Activated gamma-delta T cell treated with Interleukin-2 at 50 U/mL for 16 hours (primary cell): ENCODE data around the gene HIVEP2.
A peak's percentile ranks its signal among the peaks of the same experiment; 100 is the strongest.

ENCODE experiments used
- DNase-seq: peaks from one replicate; pipeline ENCODE4 v3.0.0-alpha.2; 2020

HIVEP2 gene

GRCh38 chr6:142765306-142765705 lies 179.7 kb downstream of the HIVEP2 start:
- no peak for DNase-seq

GRCh38 chr6:142764311-142764710 lies 180.7 kb downstream of the HIVEP2 start:
- no peak for DNase-seq

DNA sequence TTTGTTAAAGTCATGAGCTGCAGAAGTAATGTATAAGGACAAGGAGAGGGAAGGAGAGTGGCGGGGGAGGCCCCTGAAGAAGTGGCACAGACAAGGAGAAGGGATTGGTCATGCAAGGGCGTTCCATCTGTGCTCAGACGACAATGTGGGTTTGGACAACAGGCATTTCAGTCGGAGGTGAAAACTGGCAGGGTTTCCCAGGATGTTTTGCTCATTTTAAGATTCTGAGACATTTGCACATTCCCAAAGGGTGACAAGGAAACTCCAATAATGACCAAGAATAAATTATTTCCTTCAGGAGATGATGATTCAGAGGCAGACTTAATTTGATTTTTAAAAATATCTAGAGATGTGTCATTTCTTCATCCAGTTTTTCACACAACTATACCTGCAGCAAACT lies 181.8 kb downstream of the HIVEP2 start:
- no peak for DNase-seq

DNA sequence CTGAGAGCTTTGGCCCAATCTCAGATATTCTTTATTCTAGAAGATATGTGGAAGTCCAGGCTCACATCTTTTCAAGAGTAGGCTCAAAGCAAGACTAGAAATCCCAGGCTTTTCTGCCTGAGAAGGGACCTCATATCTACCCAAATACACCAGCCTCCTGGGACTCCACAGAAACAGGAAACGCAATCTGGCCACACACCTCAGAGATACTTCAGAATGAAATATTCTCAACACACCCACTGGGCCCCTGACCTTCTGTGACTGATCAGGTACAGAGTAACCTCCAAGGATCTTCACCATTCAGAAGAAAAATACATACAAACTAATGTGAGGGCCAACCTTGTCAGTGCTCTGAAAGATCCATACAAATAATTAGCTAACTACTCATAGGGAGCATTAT lies 183.2 kb downstream of the HIVEP2 start:
- DNase-seq: no peak

DNA sequence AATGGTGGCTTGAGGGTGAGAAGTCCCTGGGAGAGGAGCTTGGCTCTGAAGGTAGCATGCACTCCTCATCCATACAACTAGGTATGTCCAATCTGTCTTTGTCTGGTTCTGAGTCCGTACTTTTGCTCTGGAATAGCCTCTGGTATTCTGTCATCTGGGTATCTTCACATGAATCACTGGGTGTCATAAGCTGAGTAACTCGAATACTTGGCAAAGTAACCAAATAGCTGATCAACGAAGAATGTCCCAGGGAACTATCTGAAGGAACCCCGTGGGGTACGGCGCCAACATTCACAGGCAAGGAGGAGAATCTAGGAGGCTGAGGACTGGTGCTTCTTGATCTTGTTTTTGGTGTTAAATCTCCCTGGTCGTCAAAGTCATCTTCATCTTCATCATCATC lies 184.8 kb downstream of the HIVEP2 start:
- no peak for DNase-seq

GRCh38 chr6:142758629-142759025 lies 186.3 kb downstream of the HIVEP2 start:
- DNase-seq: no peak

GRCh38 chr6:142757852-142758628 lies 186.9 kb downstream of the HIVEP2 start:
- DNase-seq: no peak

DNA sequence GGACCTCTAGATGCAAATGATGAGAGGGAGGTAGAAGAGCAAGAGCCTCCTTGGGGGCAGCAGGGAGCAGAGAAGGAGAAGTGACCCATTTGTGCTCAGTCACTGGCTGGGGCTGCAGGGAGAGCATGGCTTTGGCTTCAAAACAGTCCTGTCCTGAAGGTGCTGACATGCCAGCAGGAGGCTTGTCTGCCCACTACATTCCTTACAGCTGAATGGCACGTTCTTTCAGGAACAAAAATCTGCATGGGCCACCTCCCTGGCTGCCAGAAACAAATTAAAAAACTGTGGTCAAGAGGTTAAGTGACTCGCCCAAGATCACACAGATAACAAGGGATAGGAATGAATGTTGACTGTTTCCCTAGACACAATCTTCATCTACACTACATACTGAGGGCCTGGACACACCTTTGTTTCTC lies 188.8 kb downstream of the HIVEP2 start:
- DNase-seq: no peak

GRCh38 chr6:142753196-142753595 lies 191.8 kb downstream of the HIVEP2 start:
- no peak for DNase-seq

DNA sequence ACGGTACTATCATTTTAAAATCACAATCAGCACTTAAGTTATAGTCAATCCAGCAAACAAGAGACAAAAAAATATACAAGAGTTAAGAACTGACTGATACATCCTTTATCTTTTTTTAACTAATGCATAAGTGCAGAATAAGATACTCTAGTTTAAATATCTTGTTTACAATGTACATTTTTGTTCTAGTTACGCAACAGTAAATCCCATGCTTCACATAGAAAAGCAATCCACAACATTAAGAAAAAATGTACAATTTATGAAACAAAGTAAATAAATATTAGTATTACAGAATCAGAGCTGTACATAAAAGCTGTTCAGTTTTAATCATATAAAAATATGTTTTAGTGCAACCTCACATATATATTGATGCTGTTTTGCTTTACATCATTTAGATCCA lies 192.6 kb downstream of the HIVEP2 start:
- DNase-seq: no peak

GRCh38 chr6:142751452-142751851 lies 193.5 kb downstream of the HIVEP2 start:
- no peak for DNase-seq

DNA sequence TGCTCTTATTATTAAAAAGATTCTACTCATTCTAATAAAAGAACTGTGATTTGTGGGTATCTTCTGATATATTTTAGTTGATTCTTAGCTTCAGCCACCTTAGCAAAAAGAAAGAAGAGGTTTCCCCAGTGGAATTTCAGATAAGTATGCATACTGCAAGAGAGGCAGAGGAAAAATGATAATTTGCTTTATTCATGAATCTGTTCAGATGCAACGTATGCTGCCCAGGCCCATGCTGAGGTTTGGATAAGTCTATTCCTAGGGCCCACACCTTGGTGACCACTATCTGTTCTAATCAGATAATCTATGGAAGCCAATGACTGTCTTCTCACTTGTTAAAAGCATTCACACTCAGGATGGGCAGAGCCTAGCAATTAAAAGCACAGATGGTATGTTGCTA lies 194.0 kb downstream of the HIVEP2 start:
- DNase-seq: no peak

- DNase-seq: no peak
These were observed 195.4 kb downstream of the HIVEP2 start for GRCh38 chr6:142749556-142749955.

- DNase-seq: peak; percentile 32
These were observed 198.5 kb downstream of the HIVEP2 start for GRCh38 chr6:142746524-142746923.

DNA sequence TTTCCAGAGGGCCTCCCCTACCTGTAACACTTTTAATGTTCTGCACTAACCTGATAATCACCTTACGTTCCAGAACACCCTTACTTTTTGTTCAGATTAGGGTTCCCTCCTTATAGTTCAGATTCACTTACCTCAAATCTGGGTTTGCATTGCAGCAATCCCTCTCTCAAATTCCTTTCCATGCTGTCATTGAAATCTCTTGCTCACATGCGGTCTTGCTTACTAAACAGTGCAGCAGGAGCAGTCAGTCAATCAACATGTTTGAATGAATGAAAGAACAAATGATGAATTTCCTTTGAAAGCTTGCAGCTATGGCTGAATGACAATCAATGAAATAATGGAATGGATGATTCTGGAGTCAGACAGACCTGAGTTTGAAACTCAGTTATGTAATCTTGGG lies 200.1 kb downstream of the HIVEP2 start:
- no peak for DNase-seq

GRCh38 chr6:142740449-142740848 lies 204.5 kb downstream of the HIVEP2 start:
- no peak for DNase-seq

- no peak for DNase-seq
These were observed 206.2 kb downstream of the HIVEP2 start for GRCh38 chr6:142738731-142739130.

DNA sequence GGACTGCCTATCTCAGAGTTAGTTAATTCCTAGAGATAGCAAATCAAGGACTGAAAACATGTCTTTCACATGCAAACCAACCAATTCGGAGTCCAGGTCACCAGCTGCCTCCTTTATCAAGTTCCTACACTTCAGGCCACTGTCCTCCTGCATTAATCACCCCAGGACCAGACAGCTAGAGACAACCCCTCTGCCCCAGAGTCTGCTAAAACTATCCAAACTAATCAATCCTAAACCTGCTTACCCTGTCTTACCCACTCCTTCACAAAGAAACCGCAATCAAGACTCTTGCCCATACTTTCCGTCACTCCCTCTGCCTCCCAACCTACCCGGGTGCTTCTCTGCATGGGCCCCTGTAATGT lies 207.0 kb downstream of the HIVEP2 start:
- DNase-seq: no peak

DNA sequence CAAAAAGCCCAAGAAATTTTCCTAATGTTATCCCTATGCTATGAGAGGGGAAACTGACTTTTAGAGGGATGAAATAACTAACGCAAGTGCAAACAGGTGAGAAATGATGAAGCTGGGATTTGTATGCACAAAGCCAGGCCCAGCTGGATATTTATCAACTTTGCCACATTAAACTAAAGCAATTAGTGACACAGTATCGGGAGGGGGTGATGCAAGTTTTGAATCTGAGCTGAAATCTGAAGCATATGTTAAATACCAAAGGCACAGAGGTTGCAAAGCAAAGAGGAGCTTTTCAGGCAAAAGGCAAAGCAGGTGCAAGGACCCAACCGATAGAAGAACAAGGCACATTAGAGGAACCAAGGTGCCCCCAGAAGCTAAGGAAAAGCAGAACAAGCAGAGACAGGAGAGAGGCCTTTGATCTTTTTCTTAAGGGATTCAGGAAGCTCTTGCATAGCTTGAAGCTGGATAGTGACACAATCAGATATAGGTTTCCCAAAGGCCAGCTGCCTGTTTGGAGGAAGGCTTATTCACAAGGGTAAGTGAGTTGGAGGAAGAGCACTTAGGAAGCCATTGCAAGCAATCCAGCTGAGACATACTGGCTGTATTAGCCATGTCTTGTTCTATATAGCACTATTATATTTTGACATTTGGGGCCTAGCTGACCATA lies 207.5 kb downstream of the HIVEP2 start:
- DNase-seq: no peak

DNA sequence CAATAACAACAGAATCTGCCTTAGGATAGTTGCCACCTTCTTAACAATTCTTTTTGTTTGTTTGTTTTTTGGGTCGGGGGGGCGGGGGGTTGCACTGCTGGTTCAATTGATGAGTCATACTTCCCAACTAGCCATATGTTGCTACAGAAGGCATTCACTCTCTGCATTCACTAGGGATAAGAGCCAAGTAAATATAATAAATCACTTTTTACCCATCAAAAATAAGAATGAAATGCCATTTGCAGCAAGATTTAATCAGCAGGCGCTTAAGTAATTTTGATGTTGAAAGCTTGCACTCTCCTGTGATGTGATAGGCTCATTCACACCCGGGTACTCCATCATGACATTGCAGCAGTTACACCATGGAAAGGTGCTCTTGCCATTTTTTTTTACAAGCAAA lies 209.8 kb downstream of the HIVEP2 start:
- no peak for DNase-seq

GRCh38 chr6:142732790-142733189 lies 212.2 kb downstream of the HIVEP2 start:
- DNase-seq: no peak

GRCh38 chr6:142731611-142732010 lies 213.4 kb downstream of the HIVEP2 start:
- no peak for DNase-seq

GRCh38 chr6:142729618-142730017 lies 215.4 kb downstream of the HIVEP2 start:
- DNase-seq: no peak

GRCh38 chr6:142728910-142729481 lies 216.0 kb downstream of the HIVEP2 start:
- DNase-seq: no peak
